ENCODE measurements around the gene EQTN.

- TF ChIP-seq CTCF (conservative IDR thresholded peaks at IDR 0.05 in 1 of 2, IDR thresholded peaks at IDR 0.05 in 1 of 2; ENCODE audit: extremely low read depth in 1 of 2, insufficient read depth in 1 of 2, low read depth in 1 of 2, low read length in 2 of 2) (no peak), EZH2 (IDR thresholded peaks at IDR 0.05; ENCODE audit: borderline replicate concordance, low read length) (no peak)
These were observed 18.6 kb downstream of the EQTN start for GRCh38 chr9:27278374-27278773.
